Effector memory CD4-positive, alpha-beta T cell (primary cell): ENCODE results near the gene CFAP45.

Experiments
- DNase-seq, 3 donors: peaks; one replicate each; pipeline ENCODE4 v3.0.0-alpha.2; 2020
- H3K27ac ChIP-seq: 2 replicates; pipeline ENCODE4 v1.7.0; 2013; ENCODE audit warnings: mild to moderate bottlenecking, low read length, moderate library complexity; ENCODE audit not compliant: insufficient read depth, poor library complexity, severe bottlenecking
- H3K27me3 ChIP-seq: replicated peaks from 2 replicates; pipeline ENCODE4 v1.7.0; 2013; ENCODE audit warnings: mild to moderate bottlenecking, low read length; ENCODE audit not compliant: insufficient read depth, control insufficient read depth, poor library complexity, severe bottlenecking
- H3K36me3 ChIP-seq: 2 replicates; pipeline ENCODE4 v1.7.0; 2013; ENCODE audit warnings: mild to moderate bottlenecking, low read length, moderate library complexity; ENCODE audit not compliant: control insufficient read depth, insufficient read depth
- H3K4me1 ChIP-seq: 2 replicates; pipeline ENCODE4 v1.7.0; 2013; ENCODE audit warnings: low read length, mild to moderate bottlenecking; ENCODE audit not compliant: control insufficient read depth, insufficient read depth, poor library complexity, severe bottlenecking
- H3K4me3 ChIP-seq: 2 replicates; pipeline ENCODE4 v1.7.0; 2013; ENCODE audit warnings: low read length, low read depth, mild to moderate bottlenecking; ENCODE audit not compliant: insufficient read depth, poor library complexity, severe bottlenecking
- H3K9me3 ChIP-seq: 2 replicates; pipeline ENCODE4 v1.7.0; 2013; ENCODE audit warnings: mild to moderate bottlenecking, low read length, moderate library complexity; ENCODE audit not compliant: control insufficient read depth

Gene CFAP45

GRCh38 chr1:159864262-159864661, 35.7 kb downstream of the CFAP45 start:
- no peak for DNase-seq
- Histone ChIP-seq H3K27me3 (no peaks in the 10 kb centered on the region), H3K9me3 (no peaks in the 10 kb centered on the region), H3K4me1 (peaks cover 2% of the 10 kb centered on the region), H3K36me3 (no peaks in the 10 kb centered on the region), H3K4me3 (no peak overlapping the region), H3K27ac (no peak overlapping the region)

GRCh38 chr1:159862557-159862956, 37.4 kb downstream of the CFAP45 start, which contains the start of gene VSIG8:
VSIG8 (minus strand) TSS chr1:159862657; CDS start chr1:159862521, 136 bp downstream.
- H3K27me3 ChIP-seq: no peaks in the 10 kb centered on the region
- no peaks in the 10 kb centered on the region for H3K36me3 ChIP-seq
- H3K4me1 ChIP-seq: peaks cover 2% of the 10 kb centered on the region
- H3K9me3 ChIP-seq: no peaks in the 10 kb centered on the region
- no peak for DNase-seq
- no peak within 1 kb of the TSS for H3K27ac ChIP-seq
- no peak within 1 kb of the TSS for H3K4me3 ChIP-seq

GRCh38 chr1:159862031-159862430, 37.9 kb downstream of the CFAP45 start:
- H3K27me3 ChIP-seq: no peaks in the 10 kb centered on the region
- no peak for DNase-seq
- H3K36me3 ChIP-seq: no peaks in the 10 kb centered on the region
- H3K4me1 ChIP-seq: peaks cover 2% of the 10 kb centered on the region
- H3K9me3 ChIP-seq: no peaks in the 10 kb centered on the region
- H3K27ac ChIP-seq: no peak overlapping the region
- H3K4me3 ChIP-seq: no peak overlapping the region

- Histone ChIP-seq H3K36me3 (no peaks in the 10 kb centered on the region), H3K4me3 (no peak overlapping the region), H3K27me3 (no peaks in the 10 kb centered on the region), H3K9me3 (no peaks in the 10 kb centered on the region), H3K4me1 (no peaks in the 10 kb centered on the region), H3K27ac (no peak overlapping the region)
- no peak for DNase-seq
Measured at GRCh38 chr1:159861218-159861617, 38.7 kb downstream of the CFAP45 start.

- H3K27me3 ChIP-seq: no peaks in the 10 kb centered on the region
- no peaks in the 10 kb centered on the region for H3K4me1 ChIP-seq
- H3K9me3 ChIP-seq: no peaks in the 10 kb centered on the region
- no peaks in the 10 kb centered on the region for H3K36me3 ChIP-seq
- no peak overlapping the region for H3K4me3 ChIP-seq
- H3K27ac ChIP-seq: no peak overlapping the region
- DNase-seq: no peak
Measured at GRCh38 chr1:159860456-159860855, 39.5 kb downstream of the CFAP45 start.

- Histone ChIP-seq H3K9me3 (no peaks in the 10 kb centered on the region), H3K4me3 (no peak overlapping the region), H3K4me1 (peaks cover 5% of the 10 kb centered on the region), H3K36me3 (no peaks in the 10 kb centered on the region), H3K27ac (no peak overlapping the region), H3K27me3 (no peaks in the 10 kb centered on the region)
- DNase-seq: no peak
Measured at GRCh38 chr1:159859767-159860322, 40.1 kb downstream of the CFAP45 start.

- Histone ChIP-seq H3K4me3 (no peak overlapping the region), H3K9me3 (no peaks in the 10 kb centered on the region), H3K4me1 (peaks cover 5% of the 10 kb centered on the region), H3K36me3 (no peaks in the 10 kb centered on the region), H3K27me3 (no peaks in the 10 kb centered on the region), H3K27ac (no peak overlapping the region)
- no peak for DNase-seq
Measured at GRCh38 chr1:159857889-159858288, 42.1 kb downstream of the CFAP45 start.

- H3K4me1 ChIP-seq: peaks cover 5% of the 10 kb centered on the region
- H3K27me3 ChIP-seq: no peaks in the 10 kb centered on the region
- H3K4me3 ChIP-seq: no peak overlapping the region
- H3K9me3 ChIP-seq: no peaks in the 10 kb centered on the region
- no peaks in the 10 kb centered on the region for H3K36me3 ChIP-seq
- no peak for DNase-seq
- no peak overlapping the region for H3K27ac ChIP-seq
Measured at GRCh38 chr1:159856576-159856975, 43.4 kb downstream of the CFAP45 start.

GRCh38 chr1:159855709-159856108, 44.3 kb downstream of the CFAP45 start:
- Histone ChIP-seq H3K36me3 (no peaks in the 10 kb centered on the region), H3K4me1 (peaks cover 5% of the 10 kb centered on the region), H3K27ac (no peak overlapping the region), H3K9me3 (no peaks in the 10 kb centered on the region), H3K4me3 (no peak overlapping the region), H3K27me3 (no peaks in the 10 kb centered on the region)
- DNase-seq: no peak

- H3K27ac ChIP-seq: peak overlapping the region; percentile 53
- H3K4me3 ChIP-seq: peak overlapping the region; percentile 76
- no peaks in the 10 kb centered on the region for H3K36me3 ChIP-seq
- H3K9me3 ChIP-seq: no peaks in the 10 kb centered on the region
- no peaks in the 10 kb centered on the region for H3K27me3 ChIP-seq
- peak; percentile 41 to 50 (median 46) for DNase-seq
- H3K4me1 ChIP-seq: peaks cover 5% of the 10 kb centered on the region
Measured at GRCh38 chr1:159854693-159855192, 45.2 kb downstream of the CFAP45 start.
